ENCODE measurements around the gene TCEA3. TPM values are rescaled to one million over a fixed set of nuclear protein-coding genes. Genes with fewer than 3 reads are reported as not detected.

Gene TCEA3
- total RNA-seq, result 26.5 TPM

DNA sequence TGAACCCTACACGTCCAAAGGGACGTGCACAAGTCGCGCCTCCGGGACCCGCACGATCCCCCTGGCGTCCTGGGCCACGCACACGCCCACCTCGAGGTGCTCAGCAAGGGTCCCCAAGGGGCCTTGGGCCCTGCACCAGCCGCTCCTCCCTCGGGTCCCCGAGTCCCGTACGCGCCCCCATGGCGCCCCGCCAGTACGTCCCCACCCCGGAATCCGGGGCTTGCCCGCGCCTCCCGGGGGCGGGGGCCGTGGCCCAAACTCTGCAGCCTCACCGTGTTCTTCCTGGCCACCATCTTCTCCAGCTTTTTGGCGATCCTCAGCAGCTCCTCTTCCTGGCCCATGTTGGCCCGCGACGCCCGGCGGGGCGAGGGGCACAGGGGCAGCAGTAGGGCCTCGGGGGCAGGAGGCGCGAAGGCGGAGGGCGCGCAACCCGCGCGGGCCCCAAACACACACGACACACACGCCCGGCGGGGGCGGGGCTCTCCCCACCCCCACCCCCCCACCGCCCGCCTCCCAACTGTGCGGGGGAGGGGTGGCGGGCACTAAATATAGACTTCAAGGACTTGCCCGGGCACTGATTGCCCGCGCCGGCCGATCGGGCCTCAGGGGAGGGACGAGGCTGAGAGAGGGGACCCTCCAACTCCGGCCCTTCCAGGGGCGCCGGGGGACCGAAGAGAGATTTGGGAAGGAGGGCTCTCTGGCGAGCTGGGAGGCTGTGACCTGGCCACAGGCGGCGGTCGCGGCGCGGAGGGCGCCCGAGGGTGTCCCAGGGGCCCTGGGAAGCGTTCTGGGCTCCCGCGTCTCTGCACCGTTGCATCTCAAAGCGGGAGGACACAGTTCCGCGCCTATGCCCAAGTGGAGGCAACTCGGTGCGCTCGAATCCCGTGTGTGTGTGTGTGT is at the start of gene TCEA3:
Gene TCEA3 (minus strand): TSS at position 456 of the 900 bp plus-strand sequence. CDS start 115 bp downstream, at position 341.
- H3K27me3 ChIP-seq, result no peaks in the 10 kb centered on the region
- no peak for TF ChIP-seq POLR2A (IDR thresholded peaks at IDR 0.05)
- peak in 1 of 2 donors; percentile 67 for TF ChIP-seq POLR2AphosphoS5 (IDR thresholded peaks at IDR 0.05; ENCODE audit: insufficient read depth in 1 of 2, low read depth in 1 of 2)
- TF ChIP-seq, protein P1, sequence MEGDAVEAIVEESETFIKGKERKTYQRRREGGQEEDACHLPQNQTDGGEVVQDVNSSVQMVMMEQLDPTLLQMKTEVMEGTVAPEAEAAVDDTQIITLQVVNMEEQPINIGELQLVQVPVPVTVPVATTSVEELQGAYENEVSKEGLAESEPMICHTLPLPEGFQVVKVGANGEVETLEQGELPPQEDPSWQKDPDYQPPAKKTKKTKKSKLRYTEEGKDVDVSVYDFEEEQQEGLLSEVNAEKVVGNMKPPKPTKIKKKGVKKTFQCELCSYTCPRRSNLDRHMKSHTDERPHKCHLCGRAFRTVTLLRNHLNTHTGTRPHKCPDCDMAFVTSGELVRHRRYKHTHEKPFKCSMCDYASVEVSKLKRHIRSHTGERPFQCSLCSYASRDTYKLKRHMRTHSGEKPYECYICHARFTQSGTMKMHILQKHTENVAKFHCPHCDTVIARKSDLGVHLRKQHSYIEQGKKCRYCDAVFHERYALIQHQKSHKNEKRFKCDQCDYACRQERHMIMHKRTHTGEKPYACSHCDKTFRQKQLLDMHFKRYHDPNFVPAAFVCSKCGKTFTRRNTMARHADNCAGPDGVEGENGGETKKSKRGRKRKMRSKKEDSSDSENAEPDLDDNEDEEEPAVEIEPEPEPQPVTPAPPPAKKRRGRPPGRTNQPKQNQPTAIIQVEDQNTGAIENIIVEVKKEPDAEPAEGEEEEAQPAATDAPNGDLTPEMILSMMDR (IDR thresholded peaks at IDR 0.05), result no peak
- H3K4me3 ChIP-seq, result peak within 1 kb of the TSS; percentile 64 to 65
- H3K9me3 ChIP-seq, result no peaks in the 10 kb centered on the region
- peaks cover 46% of the 10 kb centered on the region for H3K4me1 ChIP-seq
- intact Hi-C loops (cut with DNase I), result loop anchor here (10.0 kb wide), 1 partner anchor 60 kb away; the partner anchor contains the start of gene ASAP3
- peaks cover 0 to 17% of the 10 kb centered on the region in 2 donors for H3K36me3 ChIP-seq
- H3K27ac ChIP-seq, result peak within 1 kb of the TSS; percentile 79
- no peak for DNase-seq (ENCODE audit: extremely low spot score in 2 of 2)

- no peaks in the 10 kb centered on the region for H3K27me3 ChIP-seq
- peak overlapping the region; percentile 51 for H3K27ac ChIP-seq
- no peaks in the 10 kb centered on the region for H3K9me3 ChIP-seq
- peaks cover 62% of the 10 kb centered on the region for H3K4me1 ChIP-seq
- H3K36me3 ChIP-seq, result no peaks in the 10 kb centered on the region
- H3K4me3 ChIP-seq, result no peak overlapping the region
- DNase-seq (ENCODE audit: extremely low spot score in 2 of 2), result no peak
- intact Hi-C loops (cut with DNase I), result no loop called here
- TF ChIP-seq POLR2AphosphoS5 (IDR thresholded peaks at IDR 0.05; ENCODE audit: insufficient read depth in 1 of 2, low read depth in 1 of 2) (no peak), POLR2A (IDR thresholded peaks at IDR 0.05) (no peak)
- TF ChIP-seq, protein P1 (IDR thresholded peaks at IDR 0.05), result no peak
Measured at GRCh38 chr1:23473037-23473800, 48.7 kb upstream of the TCEA3 start.

DNA sequence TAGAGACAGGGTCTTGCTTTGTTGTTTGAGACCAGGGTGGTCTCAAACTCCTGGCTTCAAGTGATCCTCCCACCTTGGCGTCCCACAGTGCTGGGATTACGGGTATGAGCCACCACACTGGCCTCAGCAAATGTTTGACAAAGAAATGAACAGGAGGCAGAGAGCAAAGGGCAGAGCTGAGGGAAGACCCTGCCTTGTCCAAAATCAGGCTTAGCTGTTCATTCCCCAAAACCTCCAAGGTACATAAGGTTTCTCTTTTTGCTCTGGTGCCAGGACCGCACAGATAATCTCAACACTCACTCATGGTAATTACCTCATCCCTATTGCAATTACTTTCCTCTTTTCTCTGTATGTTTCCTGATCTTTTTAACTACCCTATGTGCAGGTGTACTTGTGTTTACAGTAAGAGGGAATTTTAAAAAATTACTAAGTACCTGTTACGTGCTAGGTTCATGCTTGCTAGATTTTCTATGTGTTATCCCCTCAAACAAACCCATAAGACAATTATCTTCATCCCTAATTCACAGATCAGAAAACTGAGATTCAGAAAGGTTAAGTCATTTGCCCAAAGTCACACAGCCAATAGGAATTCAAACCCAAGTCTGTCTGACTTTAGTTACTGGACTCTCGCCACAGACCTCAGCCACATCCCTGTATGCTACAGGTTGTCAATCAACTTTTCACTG is 47.9 kb upstream of the TCEA3 start:
- Histone ChIP-seq H3K4me1 (peaks cover 61% of the 10 kb centered on the region), H3K27me3 (no peaks in the 10 kb centered on the region), H3K36me3 (no peaks in the 10 kb centered on the region), H3K4me3 (no peak overlapping the region), H3K27ac (peak overlapping the region; percentile 51), H3K9me3 (no peaks in the 10 kb centered on the region)
- no peak for DNase-seq (ENCODE audit: extremely low spot score in 2 of 2)
- intact Hi-C loops (cut with DNase I), result no loop called here
- no peak for TF ChIP-seq POLR2AphosphoS5 (IDR thresholded peaks at IDR 0.05; ENCODE audit: insufficient read depth in 1 of 2, low read depth in 1 of 2)
- TF ChIP-seq, protein P1 (IDR thresholded peaks at IDR 0.05), result no peak
- TF ChIP-seq POLR2A (IDR thresholded peaks at IDR 0.05), result no peak

GRCh38 chr1:23471473-23472075 is 47.0 kb upstream of the TCEA3 start:
- Histone ChIP-seq H3K36me3 (no peaks in the 10 kb centered on the region), H3K27me3 (no peaks in the 10 kb centered on the region), H3K4me1 (peaks cover 61% of the 10 kb centered on the region), H3K4me3 (no peak overlapping the region), H3K9me3 (no peaks in the 10 kb centered on the region), H3K27ac (peak overlapping the region; percentile 58)
- TF ChIP-seq POLR2A (IDR thresholded peaks at IDR 0.05) (no peak), POLR2AphosphoS5 (IDR thresholded peaks at IDR 0.05; ENCODE audit: insufficient read depth in 1 of 2, low read depth in 1 of 2) (no peak)
- TF ChIP-seq, protein P1 (IDR thresholded peaks at IDR 0.05), result no peak
- DNase-seq (ENCODE audit: extremely low spot score in 2 of 2), result no peak
- intact Hi-C loops (cut with DNase I), result no loop called here
